GM18505 (cell line): ENCODE results near the gene KLHL9.
A peak's percentile ranks its signal among the peaks of the same experiment; 100 is the strongest.

Source experiments
- ATAC-seq: cut with Tn5 transposase; IDR thresholded peaks from one replicate; pipeline ENCODE4 v1.9.1; 2021; ENCODE audit not compliant: unreplicated experiment
- POLR2A ChIP-seq: IDR thresholded peaks from 4 replicates; pipeline ENCODE4 v1.6.1; 2011; ENCODE audit warnings: borderline replicate concordance; ENCODE audit not compliant: insufficient read depth, insufficient read length; ENCODE audit errors: extremely low read depth

Gene KLHL9

GRCh38 chr9:21336457-21336856 lies 1.3 kb upstream of the KLHL9 start:
- TF ChIP-seq POLR2A: no peak
- ATAC-seq: no peak

DNA sequence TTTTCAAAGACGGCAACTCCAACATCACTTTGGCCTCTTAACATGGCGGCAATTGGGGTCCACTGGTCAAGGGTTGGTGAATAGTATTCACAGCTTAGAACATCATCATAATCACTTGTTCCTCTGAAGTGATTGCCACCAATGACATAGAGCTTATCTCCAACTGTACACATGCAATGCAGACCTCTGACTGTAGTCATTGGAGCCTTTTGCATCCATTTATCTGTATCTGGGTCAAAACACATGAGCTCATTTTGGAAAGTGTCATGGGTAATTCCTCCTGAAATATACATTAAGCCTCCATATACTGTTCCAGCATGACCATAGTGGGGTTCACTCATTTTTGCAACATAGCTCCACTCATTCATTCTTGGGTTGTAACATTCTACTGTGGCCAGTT lies 2.0 kb downstream of the KLHL9 start:
- TF ChIP-seq POLR2A: no peak

GRCh38 chr9:21331676-21332402 lies 3.4 kb downstream of the KLHL9 start:
- no peak for TF ChIP-seq POLR2A
- ATAC-seq: no peak

More for the DNA sequence above, 2.0 kb downstream of the KLHL9 start:
- no peak for ATAC-seq

GRCh38 chr9:21326526-21327139 lies 8.6 kb downstream of the KLHL9 start:
- no peak for TF ChIP-seq POLR2A
- peak; percentile 77 for ATAC-seq

DNA sequence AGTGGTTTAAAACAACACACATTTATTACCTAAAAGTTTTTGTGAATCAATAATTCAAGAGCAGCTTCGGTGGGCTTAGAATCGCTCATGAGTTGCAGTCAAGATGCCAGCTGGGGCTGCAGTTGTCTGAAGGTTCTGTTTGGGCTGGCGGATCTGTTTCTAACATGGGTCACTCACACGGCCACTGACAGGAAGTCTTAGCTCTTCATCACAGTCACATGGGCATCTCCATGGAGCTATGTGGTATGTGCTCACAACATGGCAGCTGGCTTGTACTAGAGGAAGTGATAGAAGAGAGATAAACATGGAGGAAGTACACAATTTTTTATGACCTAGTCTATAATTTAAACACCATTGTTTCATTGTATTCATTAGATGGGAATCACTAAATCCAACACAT lies 11.2 kb downstream of the KLHL9 start:
- ATAC-seq: no peak
- TF ChIP-seq POLR2A: no peak

- no peak for TF ChIP-seq POLR2A
- no peak for ATAC-seq
Observed at GRCh38 chr9:21322911-21323461, 12.2 kb downstream of the KLHL9 start.

DNA sequence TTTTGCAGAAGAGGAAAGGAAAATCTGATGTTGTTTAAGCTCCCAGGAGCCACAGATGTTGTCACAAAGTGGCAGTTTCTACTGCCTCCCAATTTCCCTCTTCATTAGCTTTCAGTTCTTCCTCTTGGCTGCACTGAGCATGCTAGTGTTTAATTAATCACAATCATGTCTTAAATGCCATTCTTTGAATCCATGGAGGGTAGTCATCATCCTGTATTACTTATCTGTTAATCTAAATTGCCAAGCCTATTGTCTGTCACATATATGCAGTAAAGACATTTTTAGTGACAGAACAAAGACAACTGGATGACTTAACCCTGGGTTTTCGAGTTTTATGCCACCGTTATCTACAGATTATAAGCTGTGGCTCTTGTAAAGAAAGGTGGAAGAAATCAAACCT lies 14.7 kb downstream of the KLHL9 start:
- TF ChIP-seq POLR2A: no peak
- ATAC-seq: no peak

DNA sequence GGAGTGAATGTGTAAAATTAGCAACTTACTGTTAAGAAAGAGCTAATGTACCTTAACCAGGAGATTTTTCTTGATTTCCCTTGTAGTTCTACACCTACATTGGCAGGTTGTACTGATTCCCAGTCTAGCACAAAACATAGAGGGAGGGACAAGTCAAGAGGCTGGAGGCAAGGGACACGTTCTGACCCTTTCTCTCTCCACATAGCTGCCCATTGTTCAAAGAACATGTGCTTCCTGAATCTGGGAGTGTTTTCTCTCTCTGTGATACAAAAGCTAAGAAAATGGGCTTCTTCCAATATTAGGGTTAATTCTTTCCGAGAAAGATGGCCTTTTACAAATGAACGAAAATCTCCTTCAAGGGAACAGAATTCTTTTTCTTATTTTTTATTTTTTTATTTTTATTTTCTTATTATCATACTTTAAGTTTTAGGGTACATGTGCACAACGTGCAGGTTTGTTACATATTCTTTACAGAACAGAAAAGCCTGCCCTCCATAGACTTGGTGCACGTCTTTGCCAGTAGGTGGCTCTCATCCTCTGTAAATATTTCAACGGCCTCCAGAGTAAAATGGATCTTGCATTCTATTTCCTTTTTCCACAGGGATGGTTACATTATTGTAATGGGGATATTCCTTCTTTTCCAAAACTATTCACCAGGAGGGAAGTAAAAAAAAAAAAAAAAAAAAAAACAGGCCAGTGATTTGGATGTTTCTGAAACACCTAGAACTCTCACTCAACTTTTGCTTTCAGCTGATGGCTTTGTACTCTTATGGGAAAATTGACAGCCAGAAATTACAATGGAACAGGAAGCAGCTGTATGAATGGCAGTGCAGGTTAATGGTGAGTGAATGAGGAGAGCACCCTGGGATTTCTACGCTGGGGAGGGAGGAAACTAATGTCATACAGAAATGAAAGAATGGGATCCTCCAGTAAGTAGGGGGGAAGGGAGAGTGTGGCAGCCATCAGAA lies 17.0 kb downstream of the KLHL9 start:
- no peak for ATAC-seq
- TF ChIP-seq POLR2A: no peak

DNA sequence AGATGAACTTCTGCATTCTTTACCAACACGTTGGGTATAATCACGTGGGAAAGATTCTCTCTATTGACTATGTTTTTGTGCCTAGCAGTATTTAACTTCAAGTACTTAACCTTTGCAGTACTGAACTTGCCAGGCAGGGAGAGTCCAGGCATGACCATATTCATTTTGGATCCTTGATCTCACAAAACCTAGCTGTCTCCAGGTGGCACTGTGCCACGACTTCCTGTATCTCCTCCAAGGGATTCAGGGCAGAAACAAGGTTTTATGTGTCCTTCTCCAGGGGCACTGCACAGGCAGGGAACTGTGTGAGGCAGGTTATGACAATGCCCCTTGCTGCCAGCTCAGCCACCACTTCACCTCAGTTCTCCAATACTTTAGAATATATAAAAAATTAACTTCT lies 18.3 kb downstream of the KLHL9 start:
- TF ChIP-seq POLR2A: no peak
- no peak for ATAC-seq

GRCh38 chr9:21316032-21316842 lies 19.0 kb downstream of the KLHL9 start:
- no peak for TF ChIP-seq POLR2A
- ATAC-seq: no peak

- no peak for ATAC-seq
- no peak for TF ChIP-seq POLR2A
Observed at GRCh38 chr9:21314152-21314551, 21.1 kb downstream of the KLHL9 start.

DNA sequence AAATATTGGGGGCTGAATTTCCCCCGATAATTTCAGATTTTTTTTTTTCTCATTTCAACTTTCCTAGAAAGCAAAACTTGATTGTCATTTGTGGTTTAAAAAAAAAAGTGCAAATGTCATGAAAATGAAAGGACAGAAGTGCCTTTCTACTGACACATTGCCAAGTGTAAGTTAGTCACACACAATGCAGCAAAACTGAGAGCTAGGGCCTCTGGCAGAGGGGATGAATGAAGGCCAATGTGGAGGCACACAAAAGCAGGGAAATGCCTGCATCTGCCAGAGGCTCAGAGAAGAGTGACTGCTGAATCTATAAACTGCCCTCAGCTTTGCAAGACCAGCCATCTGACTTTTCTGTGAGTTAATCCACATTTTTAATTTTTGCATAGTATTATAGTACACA lies 23.3 kb downstream of the KLHL9 start:
- no peak for TF ChIP-seq POLR2A
- no peak for ATAC-seq
